Smooth muscle cell (in vitro differentiated cells): ENCODE data around the gene HPCAL4. TPM values are rescaled to one million over a fixed set of nuclear protein-coding genes. Genes with fewer than 3 reads are reported as not detected.

Experiments used
- DNase-seq: peaks from one replicate; lab custom pipeline; 2025; ENCODE audit not compliant: unreplicated experiment; lab: John Stamatoyannopoulos, UW
- H2AFZ ChIP-seq: fragments of 200-600 bp; sonication (generic); 2 replicates; pipeline ENCODE4 v1.6.0; 2016; ENCODE audit warnings: antibody characterized with exemption, low read depth, mild to moderate bottlenecking
- H3F3A ChIP-seq: fragments of 200-600 bp; sonication (generic); 2 replicates; pipeline ENCODE4 v1.6.0; 2017; ENCODE audit warnings: antibody characterized with exemption, low read depth
- H3K27ac ChIP-seq: fragments of 200-600 bp; sonication (generic); 2 replicates; pipeline ENCODE4 v1.5.1; 2016; ENCODE audit warnings: low read depth, mild to moderate bottlenecking
- H3K27me3 ChIP-seq: fragments of 200-600 bp; sonication (generic); 2 replicates; pipeline ENCODE4 v1.6.1; 2016; ENCODE audit warnings: low read depth, mild to moderate bottlenecking
- H3K36me3 ChIP-seq: fragments of 200-600 bp; sonication (generic); 2 replicates; pipeline ENCODE4 v1.5.1; 2016; ENCODE audit warnings: low read depth
- H3K4me1 ChIP-seq: fragments of 200-600 bp; sonication (generic); 2 replicates; pipeline ENCODE4 v1.5.1; 2016; ENCODE audit warnings: low read depth
- H3K4me2 ChIP-seq: fragments of 200-600 bp; sonication (generic); 2 replicates; pipeline ENCODE4 v1.6.0; 2016; ENCODE audit warnings: mild to moderate bottlenecking
- H3K4me3 ChIP-seq: fragments of 200-600 bp; sonication (generic); 2 replicates; pipeline ENCODE4 v1.5.1; 2016; ENCODE audit warnings: mild to moderate bottlenecking
- H3K79me2 ChIP-seq: fragments of 200-600 bp; sonication (generic); 2 replicates; pipeline ENCODE4 v1.6.0; 2016; ENCODE audit warnings: low read depth, mild to moderate bottlenecking
- H3K9ac ChIP-seq: fragments of 200-600 bp; sonication (generic); 2 replicates; pipeline ENCODE4 v1.6.0; 2016; ENCODE audit warnings: low read depth
- H3K9me3 ChIP-seq: fragments of 200-600 bp; sonication (generic); replicated peaks from 2 replicates; pipeline ENCODE4 v1.5.1; 2016; ENCODE audit warnings: low read depth
- H4K20me1 ChIP-seq: fragments of 200-600 bp; sonication (generic); 2 replicates; pipeline ENCODE4 v1.6.0; 2016; ENCODE audit warnings: low read depth
- WGBS: methylation state at CpG from one replicate; pipeline ENCODE4 v1.1.7; 2016; ENCODE audit warnings: low lambda C conversion rate; 5-methylcytosine and 5-hydroxymethylcytosine counted together
- polyA plus RNA-seq: library from polyadenylated mRNA; unstranded; fragments of >200 nt; fragmentation: Nextera tagmentation; extraction: Ambion mirVana; gene quantifications from 2 replicates; pipeline ENCODE4 v1.2.1, GENCODE V29; 2016
- total RNA-seq: library from RNA; depleted of rRNA; stranded (reverse); fragments of >200 nt; gene quantifications from 2 replicates; pipeline ENCODE4 v1.2.3, GENCODE V29; 2014
- TF ChIP-seq, protein P1 (sequence below): fragments of 200-600 bp; sonication (generic); IDR thresholded peaks from 2 replicates; pipeline ENCODE4 v1.5.1; 2017; ENCODE audit warnings: borderline replicate concordance, mild to moderate bottlenecking, antibody characterized with exemption; ENCODE audit not compliant: insufficient read depth, poor library complexity, severe bottlenecking

HPCAL4 gene
- total and polyA plus RNA-seq, 2 experiments from 2014 or later = 0.04 TPM; not detected in 1

DNA sequence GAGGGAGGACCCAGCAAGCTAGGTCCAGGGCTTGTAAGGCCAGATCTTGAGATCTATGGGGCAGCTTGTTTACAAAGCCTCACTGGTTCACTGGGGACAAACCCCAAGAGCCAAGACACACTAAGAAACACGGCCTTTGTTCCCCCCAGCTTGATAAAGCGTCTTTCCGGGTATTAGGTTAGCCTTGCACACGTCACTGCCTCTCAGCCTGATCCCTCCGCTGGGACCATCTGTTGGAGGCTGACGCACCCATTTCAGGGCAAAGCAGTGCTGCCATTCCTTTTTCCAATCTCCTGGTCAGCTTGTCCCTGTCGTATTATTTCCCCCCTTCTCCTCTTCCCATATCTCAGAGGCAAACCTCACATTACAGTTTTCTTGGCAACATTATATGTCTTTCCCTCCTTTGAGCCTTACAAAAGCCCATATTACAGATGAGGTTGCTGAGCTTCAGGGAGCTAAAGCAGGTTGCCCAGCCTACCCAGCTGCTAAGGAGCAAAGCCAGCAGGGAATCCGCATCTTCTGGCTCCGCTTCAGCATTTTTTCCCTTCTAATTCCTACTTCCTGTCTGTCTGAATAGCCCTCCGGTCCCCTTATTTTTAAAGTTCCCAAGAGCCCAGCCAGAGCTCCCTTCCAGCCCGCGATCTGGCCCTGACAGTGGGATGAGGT is 55.9 kb downstream of the HPCAL4 start:
- Histone ChIP-seq H3K9me3 (no peaks in the 10 kb centered on the region), H3K9ac (no peak overlapping the region), H3K4me1 (peaks cover 6% of the 10 kb centered on the region), H3K4me3 (no peak overlapping the region), H3K27ac (peak overlapping the region; percentile 9), H3K27me3 (peaks cover 4% of the 10 kb centered on the region), H3K4me2 (peak overlapping the region; percentile 5), H4K20me1 (no peaks in the 10 kb centered on the region), H3F3A (no peaks in the 10 kb centered on the region), H3K79me2 (peaks cover 23% of the 10 kb centered on the region), H2AFZ (no peak overlapping the region), H3K36me3 (no peaks in the 10 kb centered on the region)
- TF ChIP-seq, protein P1, sequence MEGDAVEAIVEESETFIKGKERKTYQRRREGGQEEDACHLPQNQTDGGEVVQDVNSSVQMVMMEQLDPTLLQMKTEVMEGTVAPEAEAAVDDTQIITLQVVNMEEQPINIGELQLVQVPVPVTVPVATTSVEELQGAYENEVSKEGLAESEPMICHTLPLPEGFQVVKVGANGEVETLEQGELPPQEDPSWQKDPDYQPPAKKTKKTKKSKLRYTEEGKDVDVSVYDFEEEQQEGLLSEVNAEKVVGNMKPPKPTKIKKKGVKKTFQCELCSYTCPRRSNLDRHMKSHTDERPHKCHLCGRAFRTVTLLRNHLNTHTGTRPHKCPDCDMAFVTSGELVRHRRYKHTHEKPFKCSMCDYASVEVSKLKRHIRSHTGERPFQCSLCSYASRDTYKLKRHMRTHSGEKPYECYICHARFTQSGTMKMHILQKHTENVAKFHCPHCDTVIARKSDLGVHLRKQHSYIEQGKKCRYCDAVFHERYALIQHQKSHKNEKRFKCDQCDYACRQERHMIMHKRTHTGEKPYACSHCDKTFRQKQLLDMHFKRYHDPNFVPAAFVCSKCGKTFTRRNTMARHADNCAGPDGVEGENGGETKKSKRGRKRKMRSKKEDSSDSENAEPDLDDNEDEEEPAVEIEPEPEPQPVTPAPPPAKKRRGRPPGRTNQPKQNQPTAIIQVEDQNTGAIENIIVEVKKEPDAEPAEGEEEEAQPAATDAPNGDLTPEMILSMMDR = no peak
- 64% methylated on average over 12 of the region's 12 CpGs for WGBS
- DNase-seq = no peak

DNA sequence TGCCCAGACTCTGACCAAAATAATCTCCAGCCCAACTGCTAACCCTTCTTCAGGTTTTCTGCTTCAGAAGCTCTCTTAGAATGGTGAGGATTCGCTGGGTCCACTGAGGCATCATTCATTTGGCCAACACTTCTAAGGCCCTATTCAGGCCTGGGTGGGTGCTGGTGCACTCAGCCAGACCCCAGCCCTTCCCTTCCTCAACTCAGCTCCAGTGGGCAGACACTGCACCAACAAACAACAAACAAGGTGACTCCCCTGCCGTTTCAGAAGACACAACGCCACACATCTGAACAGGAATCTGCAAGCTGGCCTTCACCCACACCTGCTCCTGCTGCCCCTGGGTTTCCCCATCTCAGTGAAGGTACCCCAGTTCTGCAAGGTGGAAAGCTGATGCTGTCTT is 57.8 kb downstream of the HPCAL4 start:
- peak overlapping the region; percentile 84 for H3K4me2 ChIP-seq

DNA sequence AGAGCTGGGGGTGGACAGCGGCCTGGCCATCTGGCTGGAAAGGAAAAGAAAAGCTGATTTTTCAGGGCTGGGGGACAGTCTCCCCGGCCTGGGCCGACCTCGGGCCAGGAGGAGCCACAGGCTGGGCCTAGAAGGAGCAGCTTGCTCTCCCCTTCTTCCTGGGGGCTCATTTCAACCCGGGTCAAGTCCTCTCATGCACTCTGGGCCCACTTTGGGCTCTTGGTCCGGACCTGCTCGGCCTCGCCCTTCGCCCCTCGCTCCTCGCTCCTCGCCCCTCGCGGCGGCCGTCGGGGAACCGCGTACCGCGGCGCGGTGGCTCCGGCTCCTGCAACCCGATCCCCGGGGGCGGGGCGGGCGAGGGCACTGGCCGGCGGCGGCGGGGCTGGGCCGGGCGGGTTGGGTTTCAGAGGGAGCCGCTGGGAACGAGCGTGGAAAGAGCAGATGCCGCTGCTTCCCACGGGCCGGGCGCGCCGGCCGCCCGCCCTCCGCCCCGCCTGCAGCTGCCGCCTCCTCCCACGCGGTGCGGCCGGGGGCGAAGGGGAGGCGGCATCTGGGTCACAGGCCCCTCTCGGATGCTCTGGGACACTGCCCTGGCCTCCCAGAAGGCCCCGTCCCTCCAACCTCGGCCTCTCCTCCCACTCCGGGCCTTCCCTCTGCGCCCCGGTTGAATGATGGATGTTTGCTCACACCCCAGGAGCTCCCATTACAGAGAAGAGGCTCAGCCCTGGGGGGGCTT is 58.4 kb downstream of the HPCAL4 start:
- H4K20me1 ChIP-seq = no peaks in the 10 kb centered on the region
- no peaks in the 10 kb centered on the region for H3F3A ChIP-seq
- peaks cover 6% of the 10 kb centered on the region for H3K4me1 ChIP-seq
- DNase-seq = peak; percentile 29
- peaks cover 15% of the 10 kb centered on the region for H3K79me2 ChIP-seq
- TF ChIP-seq, protein P1 = no peak
- WGBS = 9% methylated on average over 31 of the region's 61 CpGs
- no peak overlapping the region for H3K9ac ChIP-seq
- H2AFZ ChIP-seq = no peak overlapping the region
- H3K36me3 ChIP-seq = no peaks in the 10 kb centered on the region
- no peaks in the 10 kb centered on the region for H3K9me3 ChIP-seq
- H3K4me2 ChIP-seq = peak overlapping the region; percentile 84
- no peak overlapping the region for H3K27ac ChIP-seq
- H3K4me3 ChIP-seq = peak overlapping the region; percentile 38
- peaks cover 4% of the 10 kb centered on the region for H3K27me3 ChIP-seq

More for the DNA sequence above, 57.8 kb downstream of the HPCAL4 start:
- Histone ChIP-seq H3K4me1 (peaks cover 6% of the 10 kb centered on the region), H3K79me2 (peaks cover 17% of the 10 kb centered on the region), H2AFZ (no peak overlapping the region), H3K27ac (no peak overlapping the region), H3F3A (no peaks in the 10 kb centered on the region), H3K36me3 (no peaks in the 10 kb centered on the region), H4K20me1 (no peaks in the 10 kb centered on the region), H3K9ac (no peak overlapping the region), H3K9me3 (no peaks in the 10 kb centered on the region), H3K27me3 (peaks cover 4% of the 10 kb centered on the region), H3K4me3 (peak overlapping the region; percentile 38)
- TF ChIP-seq, protein P1 = no peak
- 80% methylated on average over 3 of the region's 3 CpGs for WGBS
- DNase-seq = no peak
